CD14-positive monocyte (primary cell): Measurements from ENCODE around the gene CGB5. TPM values are rescaled to one million over a fixed set of nuclear protein-coding genes. Genes with fewer than 3 reads are reported as not detected.

ENCODE experiments used
- DNase-seq, 3 donors: peaks; one replicate each; pipeline ENCODE4 v3.0.0-alpha.2; 2011 to 2022
- H2AFZ ChIP-seq: 2 replicates; pipeline ENCODE4 v1.6.0; 2012; ENCODE audit warnings: mild to moderate bottlenecking, low read depth, low read length, inconsistent platforms; ENCODE audit not compliant: insufficient read depth, poor library complexity, severe bottlenecking
- H3K27ac ChIP-seq, 2 donors: 1 replicate in 1 of 2; 2 replicates in 1 of 2; pipeline ENCODE4 v1.5.1; 2012 to 2013; ENCODE audit warnings: low read length in 2 of 2, control low read depth in 1 of 2, inconsistent platforms in 1 of 2, low read depth in 1 of 2, mild to moderate bottlenecking in 1 of 2
- H3K27me3 ChIP-seq, 2 donors: one replicate each; pipeline versions ENCODE4 v1.6.0 to v1.6.1; 2011 to 2013; ENCODE audit warnings: low read length in 2 of 2; ENCODE audit not compliant: control insufficient read depth in 2 of 2, insufficient read depth in 2 of 2
- H3K36me3 ChIP-seq, 2 donors: replicated peaks in 1 of 2; 1 replicate in 1 of 2; 2 replicates in 1 of 2; pipeline versions ENCODE4 v1.5.1 to v1.6.1; 2012 to 2013; ENCODE audit warnings: low read length in 2 of 2, control low read depth in 1 of 2, inconsistent platforms in 1 of 2, mild to moderate bottlenecking in 1 of 2; ENCODE audit not compliant: insufficient read depth in 2 of 2, control insufficient read depth in 1 of 2
- H3K4me1 ChIP-seq, 2 donors: 1 replicate in 1 of 2; 2 replicates in 1 of 2; pipeline versions ENCODE4 v1.5.1 to v1.6.1; 2012 to 2013; ENCODE audit warnings: low read length in 2 of 2, control low read depth in 1 of 2, inconsistent platforms in 1 of 2, mild to moderate bottlenecking in 1 of 2, moderate library complexity in 1 of 2; ENCODE audit not compliant: insufficient read depth in 2 of 2, control insufficient read depth in 1 of 2
- H3K4me2 ChIP-seq: replicated peaks from 2 replicates; pipeline ENCODE3; 2012; ENCODE audit warnings: low read length, moderate library complexity, mild to moderate bottlenecking; ENCODE audit not compliant: poor library complexity, severe bottlenecking; ENCODE audit errors: extremely low read depth
- H3K4me3 ChIP-seq, 3 experiments: fragments of 200-600 bp in 1 of 3; sonication (generic) in 1 of 3; replicated peaks in 1 of 3; 1 replicate in 2 of 3; 2 replicates in 1 of 3; pipeline ENCODE4 v1.5.1; 2011 to 2013; ENCODE audit warnings: low read length in 3 of 3, mild to moderate bottlenecking in 3 of 3, control low read depth in 2 of 3, low read depth in 2 of 3, inconsistent platforms in 1 of 3, moderate library complexity in 1 of 3
- H3K79me2 ChIP-seq: 2 replicates; pipeline ENCODE4 v1.6.0; 2012; ENCODE audit warnings: mild to moderate bottlenecking, control low read depth, inconsistent platforms, low read length, moderate library complexity; ENCODE audit not compliant: insufficient read depth
- H3K9ac ChIP-seq: 2 replicates; pipeline ENCODE4 v1.6.0; 2017; ENCODE audit warnings: low read length, mild to moderate bottlenecking; ENCODE audit not compliant: insufficient read depth, poor library complexity, severe bottlenecking
- H3K9me3 ChIP-seq, 2 donors: replicated peaks in 1 of 2; 1 replicate in 1 of 2; 2 replicates in 1 of 2; pipeline versions ENCODE4 v1.5.1 to v1.6.1; 2012 to 2013; ENCODE audit warnings: low read length in 2 of 2, control low read depth in 1 of 2; ENCODE audit not compliant: control insufficient read depth in 1 of 2, insufficient read depth in 1 of 2
- H4K20me1 ChIP-seq: 2 replicates; pipeline ENCODE4 v1.6.0; 2012; ENCODE audit warnings: mild to moderate bottlenecking, low read length, control low read depth, moderate library complexity; ENCODE audit not compliant: insufficient read depth
- H3K27ac Mint-ChIP-seq, 7 donors: one replicate each; pipeline ENCODE4 v1.8.0; 2020; ENCODE audit warnings: mild to moderate bottlenecking in 7 of 7, mixed read lengths in 7 of 7, moderate library complexity in 6 of 7, inconsistent platforms in 2 of 7
- H3K27me3 Mint-ChIP-seq, 3 donors: one replicate each; pipeline ENCODE4 v1.8.0; 2021 to 2022; ENCODE audit warnings: low read depth in 3 of 3, mild to moderate bottlenecking in 3 of 3, mixed read lengths in 3 of 3, moderate library complexity in 3 of 3, inconsistent platforms in 1 of 3
- H3K36me3 Mint-ChIP-seq, 2 donors: one replicate each; pipeline ENCODE4 v1.8.0; 2020; ENCODE audit warnings: mixed read lengths in 2 of 2, inconsistent platforms in 1 of 2, mild to moderate bottlenecking in 1 of 2
- H3K4me1 Mint-ChIP-seq: one replicate; pipeline ENCODE4 v1.8.0; 2020; ENCODE audit warnings: mild to moderate bottlenecking, mixed read lengths
- H3K4me3 Mint-ChIP-seq, 2 donors: one replicate each; pipeline ENCODE4 v1.8.0; 2020; ENCODE audit warnings: mild to moderate bottlenecking in 2 of 2, mixed read lengths in 2 of 2, moderate library complexity in 1 of 2
- H3K9me3 Mint-ChIP-seq, 7 donors: one replicate each; pipeline ENCODE4 v1.8.0; 2020 to 2022; ENCODE audit warnings: mixed read lengths in 7 of 7, mild to moderate bottlenecking in 6 of 7, moderate library complexity in 6 of 7, inconsistent platforms in 2 of 7
- WGBS: methylation state at CpG from one replicate; pipeline ENCODE4 v1.1.5; 2013; ENCODE audit warnings: missing lambda C conversion rate; ENCODE audit not compliant: insufficient coverage; 5-methylcytosine and 5-hydroxymethylcytosine counted together
- intact Hi-C, 2 donors: fragments of 100-400 bp; cut with micrococcal nuclease; formaldehyde crosslinking; loops; one replicate each; pipeline versions ENCODE4 v1.15.0 to v1.15.1; 2023
- polyA plus RNA-seq, 3 donors: library from polyadenylated mRNA; depleted of rRNA in 1 of 3; unstranded in 2 of 3; stranded (reverse) in 1 of 3; fragments of 300-500 nt in 2 of 3; fragments of >200 nt in 1 of 3; fragmentation: Illumina TruSeq in 2 of 3; gene quantifications; 1 replicate in 2 of 3; 2 replicates in 1 of 3; pipeline ENCODE4 v1.2.3, GENCODE V29; 2012 to 2021
- TF ChIP-seq, protein P1 (sequence below): fragments of 200-600 bp; IDR thresholded peaks from one replicate; pipeline ENCODE4 v1.8.0; 2022; ENCODE audit warnings: antibody characterized with exemption, mild to moderate bottlenecking

CGB5 gene
- polyA plus RNA-seq, 3 donors: not detected

- Mint-ChIP-seq H3K27ac (no peak overlapping the region), H3K4me3 (no peak overlapping the region), H3K36me3 (peaks cover 43 to 58% of the 10 kb centered on the region in 2 donors), H3K27me3 (peaks cover 28 to 43% (median 42%) of the 10 kb centered on the region in 3 donors), H3K9me3 (peaks cover 0 to 10% (median 5%) of the 10 kb centered on the region in 7 donors), H3K4me1 (peaks cover 26% of the 10 kb centered on the region)
- no peak overlapping the region for H3K4me2 ChIP-seq
- intact Hi-C loops: no loop called here
- H4K20me1 ChIP-seq: no peaks in the 10 kb centered on the region
- H3K27ac ChIP-seq: no peak overlapping the region
- no peak overlapping the region for H3K4me3 ChIP-seq
- H3K27me3 ChIP-seq: peaks cover 14 to 43% of the 10 kb centered on the region in 2 donors
- TF ChIP-seq, protein P1, sequence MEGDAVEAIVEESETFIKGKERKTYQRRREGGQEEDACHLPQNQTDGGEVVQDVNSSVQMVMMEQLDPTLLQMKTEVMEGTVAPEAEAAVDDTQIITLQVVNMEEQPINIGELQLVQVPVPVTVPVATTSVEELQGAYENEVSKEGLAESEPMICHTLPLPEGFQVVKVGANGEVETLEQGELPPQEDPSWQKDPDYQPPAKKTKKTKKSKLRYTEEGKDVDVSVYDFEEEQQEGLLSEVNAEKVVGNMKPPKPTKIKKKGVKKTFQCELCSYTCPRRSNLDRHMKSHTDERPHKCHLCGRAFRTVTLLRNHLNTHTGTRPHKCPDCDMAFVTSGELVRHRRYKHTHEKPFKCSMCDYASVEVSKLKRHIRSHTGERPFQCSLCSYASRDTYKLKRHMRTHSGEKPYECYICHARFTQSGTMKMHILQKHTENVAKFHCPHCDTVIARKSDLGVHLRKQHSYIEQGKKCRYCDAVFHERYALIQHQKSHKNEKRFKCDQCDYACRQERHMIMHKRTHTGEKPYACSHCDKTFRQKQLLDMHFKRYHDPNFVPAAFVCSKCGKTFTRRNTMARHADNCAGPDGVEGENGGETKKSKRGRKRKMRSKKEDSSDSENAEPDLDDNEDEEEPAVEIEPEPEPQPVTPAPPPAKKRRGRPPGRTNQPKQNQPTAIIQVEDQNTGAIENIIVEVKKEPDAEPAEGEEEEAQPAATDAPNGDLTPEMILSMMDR: no peak
- no peaks in the 10 kb centered on the region for H3K79me2 ChIP-seq
- WGBS: 98% methylated on average over 14 of the region's 29 CpGs
- no peak overlapping the region for H2AFZ ChIP-seq
- no peak for DNase-seq
- no peaks in the 10 kb centered on the region for H3K9me3 ChIP-seq
- peaks cover 24 to 29% of the 10 kb centered on the region in 2 donors for H3K4me1 ChIP-seq
- H3K9ac ChIP-seq: no peak overlapping the region
- peaks cover 36 to 40% of the 10 kb centered on the region in 2 donors for H3K36me3 ChIP-seq
Observed at GRCh38 chr19:49016067-49016839, 27.4 kb upstream of the CGB5 start.

- intact Hi-C loops: no loop called here
- H3K79me2 ChIP-seq: no peaks in the 10 kb centered on the region
- Mint-ChIP-seq H3K9me3 (peaks cover 0 to 10% (median 5%) of the 10 kb centered on the region in 7 donors), H3K27ac (no peak within 1 kb of the TSS), H3K27me3 (peaks cover 35 to 48% (median 47%) of the 10 kb centered on the region in 3 donors), H3K4me3 (peak within 1 kb of the TSS; percentile 91 to 96), H3K4me1 (peaks cover 29% of the 10 kb centered on the region), H3K36me3 (peaks cover 35 to 49% of the 10 kb centered on the region in 2 donors)
- WGBS: 68% methylated on average over 8 of the region's 17 CpGs
- H3K4me1 ChIP-seq: peaks cover 24 to 29% of the 10 kb centered on the region in 2 donors
- peak within 1 kb of the TSS; percentile 21 for H3K9ac ChIP-seq
- H3K27ac ChIP-seq: no peak within 1 kb of the TSS
- TF ChIP-seq, protein P1: no peak
- H3K27me3 ChIP-seq: peaks cover 14 to 49% of the 10 kb centered on the region in 2 donors
- H3K4me2 ChIP-seq: peak within 1 kb of the TSS; percentile 79
- no peaks in the 10 kb centered on the region for H4K20me1 ChIP-seq
- H3K4me3 ChIP-seq: peak within 1 kb of the TSS in 2 of 3 experiments; percentile 23 to 76
- H3K9me3 ChIP-seq: no peaks in the 10 kb centered on the region
- peaks cover 27 to 31% of the 10 kb centered on the region in 2 donors for H3K36me3 ChIP-seq
- H2AFZ ChIP-seq: peak within 1 kb of the TSS; percentile 78
- no peak for DNase-seq
Observed at GRCh38 chr19:49017041-49017665, 26.5 kb upstream of the CGB5 start, which contains the start of gene LHB. Gene LHB (minus strand): TSS chr19:49017091. CDS start chr19:49017081, 10 bp downstream.
